H1 (cell line): ENCODE data around the gene CD84. TPM values are rescaled to one million over a fixed set of nuclear protein-coding genes. Genes with fewer than 3 reads are reported as not detected.

Experiments
- CTCF ChIA-PET: fragments of 300-600 bp; sonication (Branson Sonifier 250); formaldehyde crosslinking; loops from one replicate; lab custom pipeline; 2021; ENCODE audit not compliant: partially characterized antibody; lab: Charles Lee
- POLR2A ChIA-PET: fragments of 300-600 bp; sonication (Branson Sonifier 250); formaldehyde crosslinking; loops from one replicate; lab custom pipeline; 2021; ENCODE audit warnings: inconsistent platforms; ENCODE audit not compliant: partially characterized antibody; lab: Charles Lee
- DNase-seq, 2 experiments: peaks; one replicate each; pipeline versions ENCODE4 v3.0.0 to v3.0.0-alpha.2; 2010 to 2022; ENCODE audit warnings: low spot score in 2 of 2, low read depth in 1 of 2, mixed read lengths in 1 of 2
- FAIRE-seq: peaks from 2 replicates; lab custom pipeline; 2011; peaks lifted over from hg19 to GRCh38; lab: Jason Lieb, UNC
- H2AFZ ChIP-seq: 2 replicates; pipeline ENCODE4 v1.8.1; 2012; ENCODE audit warnings: low read length, inconsistent platforms
- H2AK5ac ChIP-seq: 2 replicates; pipeline ENCODE4 v1.6.1; 2013; ENCODE audit warnings: low read depth, low read length
- H2BK120ac ChIP-seq: replicated peaks from 2 replicates; pipeline ENCODE3; 2013; ENCODE audit warnings: low read depth, low read length, inconsistent platforms
- H2BK12ac ChIP-seq: 2 replicates; pipeline ENCODE4 v1.6.1; 2013; ENCODE audit warnings: low read depth, low read length
- H2BK15ac ChIP-seq: 2 replicates; pipeline ENCODE4 v1.6.1; 2013; ENCODE audit warnings: low read length
- H2BK20ac ChIP-seq: 2 replicates; pipeline ENCODE4 v1.6.1; 2013; ENCODE audit warnings: low read length
- H2BK5ac ChIP-seq: 2 replicates; pipeline ENCODE4 v1.6.1; 2013; ENCODE audit warnings: low read depth, low read length
- H3K14ac ChIP-seq: 2 replicates; pipeline ENCODE4 v1.6.1; 2013; ENCODE audit warnings: inconsistent platforms; ENCODE audit not compliant: insufficient read length
- H3K18ac ChIP-seq: 2 replicates; pipeline ENCODE4 v1.6.1; 2013; ENCODE audit warnings: low read length; ENCODE audit errors: extremely low read depth
- H3K23ac ChIP-seq: 2 replicates; pipeline ENCODE4 v1.6.1; 2013; ENCODE audit warnings: inconsistent platforms; ENCODE audit not compliant: insufficient read length
- H3K23me2 ChIP-seq: 2 replicates; pipeline ENCODE4 v1.6.1; 2013; ENCODE audit warnings: low read depth, low read length
- H3K27ac ChIP-seq: 2 replicates; pipeline ENCODE4 v1.6.1; 2011; ENCODE audit warnings: low read depth, low read length, inconsistent platforms
- H3K27me3 ChIP-seq, 4 experiments: replicated peaks in 1 of 4; 1 replicate in 1 of 4; 2 replicates in 3 of 4; pipeline versions ENCODE4 v1.6.1 to v1.8.1; 2011 to 2013; ENCODE audit warnings: low read length in 3 of 4, mild to moderate bottlenecking in 3 of 4, inconsistent platforms in 2 of 4, mixed read lengths in 2 of 4, moderate library complexity in 1 of 4; ENCODE audit not compliant: control insufficient read depth in 3 of 4, insufficient read depth in 3 of 4; ENCODE audit errors: extremely low read depth in 1 of 4
- H3K36me3 ChIP-seq, 4 experiments: 2 replicates each; pipeline versions ENCODE4 v1.6.1 to v1.8.1; 2011 to 2013; ENCODE audit warnings: mild to moderate bottlenecking in 4 of 4, low read length in 3 of 4, moderate library complexity in 2 of 4, control low read depth in 1 of 4, inconsistent platforms in 1 of 4; ENCODE audit not compliant: insufficient read depth in 4 of 4, control insufficient read depth in 2 of 4
- H3K4ac ChIP-seq: replicated peaks from 2 replicates; pipeline ENCODE3; 2013; ENCODE audit warnings: low read length, low read depth, mixed read lengths, inconsistent platforms; ENCODE audit not compliant: insufficient read length
- H3K4me1 ChIP-seq, 4 experiments: replicated peaks in 1 of 4; 1 replicate in 1 of 4; 2 replicates in 3 of 4; pipeline versions ENCODE4 v1.6.1 to v1.8.1; 2011 to 2013; ENCODE audit warnings: low read length in 3 of 4, inconsistent platforms in 2 of 4, mixed read lengths in 1 of 4; ENCODE audit not compliant: insufficient read depth in 4 of 4, control insufficient read depth in 3 of 4
- H3K4me2 ChIP-seq, 2 experiments: 2 replicates each; pipeline versions ENCODE4 v1.6.1 to v1.8.1; 2011 to 2013; ENCODE audit warnings: low read depth in 2 of 2, low read length in 2 of 2, control low read depth in 1 of 2, inconsistent platforms in 1 of 2, mild to moderate bottlenecking in 1 of 2; ENCODE audit not compliant: insufficient read depth in 1 of 2
- H3K4me3 ChIP-seq, 4 experiments: fragments of 200-600, 300-600 bp in 1 of 4; sonication (generic), shearing (Covaris generic), sonication (Bioruptor Twin) in 1 of 4; 2 replicates each; pipeline versions ENCODE4 v1.5.1 to v1.8.1; 2011 to 2016; ENCODE audit warnings: low read length in 4 of 4, low read depth in 3 of 4, control low read depth in 2 of 4, inconsistent platforms in 2 of 4, mild to moderate bottlenecking in 2 of 4, mixed read lengths in 1 of 4, moderate library complexity in 1 of 4; ENCODE audit not compliant: insufficient read depth in 2 of 4; ENCODE audit errors: extremely low read depth in 1 of 4
- H3K56ac ChIP-seq: replicated peaks from 2 replicates; pipeline ENCODE3; 2013; ENCODE audit warnings: low read depth, mild to moderate bottlenecking, mixed read lengths, low read length, inconsistent platforms; ENCODE audit not compliant: insufficient read length
- H3K79me1 ChIP-seq: 2 replicates; pipeline ENCODE4 v1.6.1; 2013; ENCODE audit warnings: low read depth, low read length, control low read depth
- H3K79me2 ChIP-seq, 2 experiments: 2 replicates each; pipeline versions ENCODE4 v1.6.1 to v1.8.1; 2012 to 2013; ENCODE audit warnings: low read length in 2 of 2, mild to moderate bottlenecking in 2 of 2, inconsistent platforms in 1 of 2; ENCODE audit not compliant: insufficient read depth in 2 of 2, control insufficient read depth in 1 of 2
- H3K9ac ChIP-seq, 4 experiments: replicated peaks in 1 of 4; 1 replicate in 1 of 4; 2 replicates in 3 of 4; pipeline versions ENCODE4 v1.6.1 to v1.8.1; 2011 to 2013; ENCODE audit warnings: low read depth in 3 of 4, low read length in 3 of 4, control low read depth in 2 of 4, mild to moderate bottlenecking in 2 of 4, moderate library complexity in 2 of 4, inconsistent platforms in 1 of 4; ENCODE audit errors: extremely low read depth in 1 of 4
- H3K9me3 ChIP-seq, 2 experiments: 2 replicates each; pipeline versions ENCODE4 v1.6.1 to v1.8.1; 2012 to 2013; ENCODE audit warnings: mild to moderate bottlenecking in 2 of 2, moderate library complexity in 2 of 2, control low read depth in 1 of 2, inconsistent platforms in 1 of 2, low read depth in 1 of 2, low read length in 1 of 2, mixed read lengths in 1 of 2; ENCODE audit not compliant: insufficient read depth in 2 of 2
- H4K20me1 ChIP-seq, 2 experiments: replicated peaks in 1 of 2; 2 replicates each; pipeline versions ENCODE3 to v1.8.1; 2011 to 2013; ENCODE audit warnings: inconsistent platforms in 2 of 2, low read length in 2 of 2, mild to moderate bottlenecking in 1 of 2; ENCODE audit not compliant: insufficient read depth in 2 of 2, control insufficient read depth in 1 of 2
- H4K5ac ChIP-seq: 2 replicates; pipeline ENCODE4 v1.6.1; 2013; ENCODE audit warnings: low read length, low read depth, mixed read lengths, inconsistent platforms; ENCODE audit not compliant: insufficient read length
- H4K8ac ChIP-seq: 2 replicates; pipeline ENCODE4 v1.8.0; 2013; ENCODE audit warnings: mild to moderate bottlenecking, moderate library complexity, low read length, inconsistent platforms; ENCODE audit not compliant: insufficient read depth; ENCODE audit errors: extremely low read depth
- H4K91ac ChIP-seq: replicated peaks from 2 replicates; pipeline ENCODE3; 2013; ENCODE audit warnings: low read length, mixed read lengths, inconsistent platforms; ENCODE audit not compliant: insufficient read length
- CHD1 ChIP-seq: IDR thresholded peaks from 2 replicates; pipeline ENCODE4 v1.6.1; 2012; ENCODE audit warnings: low read depth, low read length, improper control_type of control experiment
- CREB1 ChIP-seq: IDR thresholded peaks from 2 replicates; pipeline ENCODE4 v1.6.1; 2012; ENCODE audit warnings: inconsistent platforms
- CTCF ChIP-seq, 3 experiments: IDR thresholded peaks; 1 replicate in 2 of 3; 2 replicates in 1 of 3; pipeline versions ENCODE4 v1.5.1 to v1.6.1; 2011; ENCODE audit warnings: low read length in 3 of 3, mild to moderate bottlenecking in 3 of 3, inconsistent platforms in 2 of 3, low read depth in 1 of 3, moderate library complexity in 1 of 3; ENCODE audit not compliant: insufficient read depth in 1 of 3; ENCODE audit errors: control extremely low read depth in 1 of 3
- KDM1A ChIP-seq: fragments of 200-600, 300-600 bp; sonication (generic); IDR thresholded peaks from 2 replicates; pipeline ENCODE4 v1.7.1; 2016; ENCODE audit warnings: mild to moderate bottlenecking, low read length, borderline replicate concordance
- NANOG ChIP-seq: IDR thresholded peaks from 2 replicates; pipeline ENCODE4 v1.6.1; 2011; ENCODE audit warnings: low read length, low read depth, mild to moderate bottlenecking, inconsistent platforms; ENCODE audit not compliant: insufficient read depth, poor library complexity, severe bottlenecking
- PHF8 ChIP-seq: fragments of 200-600 bp; sonication (generic); conservative IDR thresholded peaks from 2 replicates; pipeline ENCODE4 v1.7.1; 2012; ENCODE audit warnings: low read depth, mild to moderate bottlenecking, inconsistent platforms, low read length, moderate library complexity
- POLR2AphosphoS5 ChIP-seq: IDR thresholded peaks from 2 replicates; pipeline ENCODE4 v1.6.1; 2011; ENCODE audit warnings: low read depth, low read length
- SAP30 ChIP-seq: fragments of 300-600 bp; sonication (generic); IDR thresholded peaks from 2 replicates; pipeline ENCODE4 v1.7.1; 2012; ENCODE audit warnings: low read length, moderate library complexity, mild to moderate bottlenecking, inconsistent platforms; ENCODE audit not compliant: insufficient read depth, insufficient replicate concordance
- SP2 ChIP-seq: IDR thresholded peaks from 2 replicates; pipeline ENCODE4 v1.6.1; 2012; ENCODE audit warnings: mild to moderate bottlenecking, low read length, inconsistent platforms
- TAF1 ChIP-seq: IDR thresholded peaks from 2 replicates; pipeline ENCODE4 v1.6.1; 2011; ENCODE audit warnings: mild to moderate bottlenecking, low read depth, low read length
- WGBS, 2 experiments: shearing (Covaris generic) in 1 of 2; methylation state at CpG; one replicate each; pipeline versions ENCODE4 v1.1.6 to v1.1.7; 2013 to 2015; ENCODE audit warnings: low lambda C conversion rate in 2 of 2, mixed read lengths in 2 of 2, inconsistent platforms in 1 of 2, low coverage in 1 of 2, missing lambda C conversion rate in 1 of 2; ENCODE audit not compliant: insufficient replicate concordance in 2 of 2, insufficient coverage in 1 of 2, insufficient read length in 1 of 2; ENCODE audit errors: extremely low coverage in 1 of 2, missing lambda C conversion rate in 1 of 2; 5-methylcytosine and 5-hydroxymethylcytosine counted together
- polyA plus RNA-seq, 7 experiments: library from polyadenylated mRNA; depleted of rRNA in 3 of 7; stranded (reverse) in 5 of 7; unstranded in 2 of 7; fragments of >200 nt in 5 of 7; fragments of 200-250 nt in 2 of 7; gene quantifications; 1 replicate in 5 of 7; 2 replicates in 1 of 7; 4 replicates in 1 of 7; pipeline versions ENCODE4 v1.2.1 to v1.2.3, GENCODE V29; 2011 to 2013; ENCODE audit warnings: missing spikeins in 2 of 7, mixed read lengths in 2 of 7
- total RNA-seq: library from RNA; stranded (reverse); fragmentation: NEBNext Ultra II Directional; extraction: Animal tissue kit (Norgen Biotek cat#: 25700); gene quantifications from 2 replicates; pipeline ENCODE4 v1.2.1, GENCODE V29; 2021

CD84 gene
- total and polyA plus RNA-seq, 2 of the 8 experiments (the other 6 are each of a cell fraction or from before 2014, with no cell fraction given): not detected

- no peak overlapping the region for H4K91ac ChIP-seq
- no peaks in the 10 kb centered on the region for H3K4me1 ChIP-seq
- no peak overlapping the region for H3K27ac ChIP-seq
- no peak overlapping the region for H4K5ac ChIP-seq
- no peak overlapping the region for H3K14ac ChIP-seq
- H3K27me3 ChIP-seq: peaks cover 0 to 1% (median 0%) of the 10 kb centered on the region in 4 experiments; a peak in 1 of 7 replicates
- H3K9ac ChIP-seq: no peak overlapping the region
- ChIA-PET POLR2A (interaction anchor here (0.9 kb wide), 1 partner anchor 10 kb away, joined by 3 read pairs; no protein-coding TSS in a partner anchor), CTCF (interaction anchor here (0.5 to 1.8 kb wide), 4 partner anchors 11 to 315 kb away, joined by 3 to 4 read pairs (median 3); no protein-coding TSS in a partner anchor)
- no peaks in the 10 kb centered on the region for H3K36me3 ChIP-seq
- no peaks in the 10 kb centered on the region for H4K20me1 ChIP-seq
- no peak overlapping the region for H3K56ac ChIP-seq
- no peak overlapping the region for H3K23ac ChIP-seq
- no peak overlapping the region for H3K18ac ChIP-seq
- FAIRE-seq (no peak), DNase-seq (no peak)
- H4K8ac ChIP-seq: no peak overlapping the region
- H2BK120ac ChIP-seq: no peak overlapping the region
- no peaks in the 10 kb centered on the region for H3K79me1 ChIP-seq
- no peak overlapping the region for H2BK5ac ChIP-seq
- H3K79me2 ChIP-seq: no peaks in the 10 kb centered on the region
- no peak overlapping the region for H2AFZ ChIP-seq
- no peak overlapping the region for H3K4me3 ChIP-seq
- H2BK12ac ChIP-seq: no peak overlapping the region
- H2BK20ac ChIP-seq: no peak overlapping the region
- no peak overlapping the region for H3K4me2 ChIP-seq
- H3K23me2 ChIP-seq: no peaks in the 10 kb centered on the region
- 78% methylated on average over 1 of the region's 1 CpG; no CpG with 5 or more reads in 1 of the 2 experiments for WGBS, 2 experiments
- no peak overlapping the region for H2AK5ac ChIP-seq
- H3K4ac ChIP-seq: no peak overlapping the region
- H3K9me3 ChIP-seq: 0 out of 4 replicates have a peak, but pooled peaks cover 0 to 2% of the 10 kb centered on the region in 2 experiments
- H2BK15ac ChIP-seq: no peak overlapping the region
- TF ChIP-seq KDM1A (no peak), SP2 (no peak), POLR2AphosphoS5 (no peak), CHD1 (no peak), CREB1 (no peak), PHF8 (no peak), TAF1 (no peak), SAP30 (no peak), CTCF (IDR thresholded peaks at IDR 0.05; ENCODE audit: control extremely low read depth in 1 of 3, insufficient read depth in 1 of 3, low read depth in 1 of 3, low read length in 3 of 3) (no peak), NANOG (no peak)
Observed at GRCh38 chr1:160500321-160500990, 78.8 kb downstream of the CD84 start.
